Testis (tissue), 3 donors: Measurements from ENCODE around the gene ERCC3. TPM values are rescaled to one million over a fixed set of nuclear protein-coding genes. Genes with fewer than 3 reads are reported as not detected.
A peak's percentile ranks its signal among the peaks of the same experiment; 100 is the strongest.

Experiments
- DNase-seq: peaks from one replicate; pipeline ENCODE4 v3.0.0-alpha.2; 2019
- H3K27ac ChIP-seq, 2 donors: fragments of 200-600 bp; sonication (generic); one replicate each; pipeline ENCODE4 v1.5.1; 2019
- H3K27me3 ChIP-seq: fragments of 200-600 bp; sonication (generic); one replicate; pipeline ENCODE4 v1.5.1; 2019
- H3K36me3 ChIP-seq: fragments of 200-600 bp; sonication (generic); one replicate; pipeline ENCODE4 v1.5.1; 2017; ENCODE audit warnings: low read depth; ENCODE audit errors: missing control alignments
- H3K4me1 ChIP-seq: fragments of 200-600 bp; sonication (generic); one replicate; pipeline ENCODE4 v1.5.1; 2019
- H3K4me3 ChIP-seq, 2 donors: fragments of 200-600 bp; sonication (generic); one replicate each; pipeline ENCODE4 v1.5.1; 2017 to 2019
- H3K9me3 ChIP-seq: fragments of 200-600 bp; sonication (generic); one replicate; pipeline ENCODE4 v1.5.1; 2017
- CTCF ChIP-seq, 3 experiments: fragments of 450-650 bp in 2 of 3; fragments of 200-600 bp in 1 of 3; sonication (generic) in 1 of 3; IDR thresholded peaks; one replicate each; pipeline ENCODE4 v1.5.1; 2016 to 2019; ENCODE audit warnings: antibody characterized with exemption in 3 of 3, mild to moderate bottlenecking in 2 of 3, moderate library complexity in 1 of 3
- POLR2A ChIP-seq: fragments of 450-650 bp; IDR thresholded peaks from one replicate; pipeline ENCODE4 v1.6.1; 2017; ENCODE audit warnings: antibody characterized with exemption, mild to moderate bottlenecking, moderate library complexity
- WGBS, 2 donors: methylation state at CpG; one replicate each; pipeline ENCODE4 v1.1.5; 2018; 5-methylcytosine and 5-hydroxymethylcytosine counted together
- intact Hi-C: fragments of 100-400 bp; cut with DNase I; formaldehyde crosslinking; loops from one replicate; pipeline ENCODE4 v1.15.1; 2023; ENCODE audit warnings: low total_unique reads
- polyA plus RNA-seq: library from polyadenylated mRNA; stranded (reverse); fragments of 350-450 nt; fragmentation: Illumina TruSeq; extraction: RNeasy Lipid Tissue Mini Kit (QIAGEN cat#74804); gene quantifications from one replicate; pipeline ENCODE4 v1.2.3, GENCODE V29; 2014; ENCODE audit warnings: low read depth, low replicate concordance; ENCODE audit not compliant: insufficient read depth
- total RNA-seq, 2 donors: library from RNA; depleted of rRNA; stranded (reverse); fragments of >200 nt; gene quantifications; one replicate each; pipeline ENCODE4 v1.2.3, GENCODE V29; 2016

The ERCC3 gene
- total and polyA plus RNA-seq, 3 donors from 2014 or later: 78.2 to 87.5 (median 81.2) TPM

DNA sequence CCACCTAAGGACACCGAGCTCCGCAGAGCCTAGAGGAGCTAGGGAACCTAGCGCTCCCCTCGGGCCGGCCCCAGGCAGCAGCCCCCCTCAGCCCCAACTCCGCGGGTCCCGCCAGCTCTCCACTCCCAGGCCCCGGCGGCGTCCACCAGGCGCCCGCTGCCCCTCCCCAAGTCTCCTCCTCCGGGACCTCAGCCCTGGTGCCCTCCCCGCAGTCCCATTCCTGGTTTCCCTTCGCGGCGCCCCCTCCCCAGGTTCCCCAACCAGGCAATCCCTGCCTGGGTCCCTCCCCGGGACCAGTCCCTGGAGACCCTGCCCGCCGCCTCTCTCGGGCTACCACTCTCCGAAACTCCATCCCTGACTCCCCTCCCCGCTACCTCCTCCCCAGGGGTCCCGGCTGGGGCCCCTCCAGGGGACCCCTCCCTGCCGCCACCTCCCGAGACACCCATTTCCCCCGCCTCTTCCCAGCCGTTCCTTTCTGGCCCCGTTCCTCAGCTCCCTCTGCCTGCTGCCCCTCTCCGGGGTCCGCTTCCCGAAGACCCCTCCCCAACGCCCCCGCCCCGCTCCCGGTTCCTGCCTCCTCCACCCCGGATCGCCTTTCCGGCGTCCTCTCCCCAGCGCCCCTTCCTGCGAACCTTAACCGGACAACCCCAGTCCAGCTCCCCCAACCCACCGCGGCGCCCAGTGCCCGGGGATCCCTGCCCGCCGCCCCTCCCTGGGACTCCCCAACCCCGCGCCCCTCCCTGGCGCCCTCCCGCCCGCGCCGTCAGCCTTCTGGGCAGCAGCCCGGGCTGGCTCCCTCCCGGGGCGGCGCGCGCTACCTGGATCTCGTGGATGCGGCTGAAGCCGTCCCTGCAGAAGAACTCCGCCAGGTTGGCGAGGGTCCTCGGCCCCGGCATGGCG is 74.5 kb downstream of the ERCC3 start:
- Histone ChIP-seq H3K9me3 (no peaks in the 10 kb centered on the region), H3K27me3 (no peaks in the 10 kb centered on the region), H3K4me1 (peaks cover 4% of the 10 kb centered on the region), H3K27ac (no peak overlapping the region), H3K36me3 (no peaks in the 10 kb centered on the region), H3K4me3 (peak overlapping the region; percentile 39 to 65)
- DNase-seq: no peak
- WGBS, 2 donors: 1% methylated on average over 36 to 62 of the region's 71 CpGs
- TF ChIP-seq POLR2A: no peak
- TF ChIP-seq CTCF (IDR thresholded peaks at IDR 0.05): no peak
- intact Hi-C loops: no loop called here

DNA sequence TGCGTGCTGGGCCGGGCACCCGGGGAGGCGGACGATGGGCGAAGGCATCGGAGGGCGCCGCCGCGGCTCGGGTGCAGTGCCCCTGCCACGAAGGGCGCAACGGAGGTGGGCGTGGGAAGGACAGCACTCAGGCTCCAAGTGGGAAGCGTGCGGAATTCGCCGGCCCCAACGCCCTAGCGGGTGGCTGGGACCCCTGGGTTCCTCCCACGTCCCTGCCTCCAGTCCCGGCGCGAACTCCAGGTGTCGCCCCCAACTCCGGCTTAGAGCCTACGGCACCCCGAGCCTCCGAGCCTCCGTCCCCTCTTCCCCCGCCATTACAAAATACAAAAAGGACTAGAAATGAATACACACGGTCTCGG is 75.2 kb downstream of the ERCC3 start:
- intact Hi-C loops: no loop called here
- Histone ChIP-seq H3K4me3 (peak overlapping the region; percentile 39 to 65), H3K4me1 (peaks cover 4% of the 10 kb centered on the region), H3K27ac (no peak overlapping the region), H3K9me3 (no peaks in the 10 kb centered on the region), H3K27me3 (no peaks in the 10 kb centered on the region), H3K36me3 (no peaks in the 10 kb centered on the region)
- WGBS, 2 donors: 5 to 8% methylated on average over 16 to 35 of the region's 35 CpGs
- no peak for DNase-seq
- TF ChIP-seq CTCF (IDR thresholded peaks at IDR 0.05) (no peak), POLR2A (no peak)

GRCh38 chr2:127217470-127218325 is 76.2 kb downstream of the ERCC3 start:
- no peaks in the 10 kb centered on the region for H3K27me3 ChIP-seq
- DNase-seq: no peak
- no peaks in the 10 kb centered on the region for H3K36me3 ChIP-seq
- H3K27ac ChIP-seq: no peak overlapping the region
- no peak overlapping the region for H3K4me3 ChIP-seq
- WGBS, 2 donors: 65 to 75% methylated on average over 13 to 14 of the region's 14 CpGs
- no peaks in the 10 kb centered on the region for H3K9me3 ChIP-seq
- peaks cover 4% of the 10 kb centered on the region for H3K4me1 ChIP-seq
- intact Hi-C loops: no loop called here
- TF ChIP-seq CTCF (IDR thresholded peaks at IDR 0.05) (no peak), POLR2A (no peak)

- intact Hi-C loops: no loop called here
- Histone ChIP-seq H3K27ac (no peak overlapping the region), H3K9me3 (no peaks in the 10 kb centered on the region), H3K4me3 (no peak overlapping the region), H3K36me3 (no peaks in the 10 kb centered on the region), H3K27me3 (no peaks in the 10 kb centered on the region), H3K4me1 (peaks cover 4% of the 10 kb centered on the region)
- WGBS, 2 donors: 96 to 98% methylated on average over 1 of the region's 1 CpG
- no peak for DNase-seq
- no peak for TF ChIP-seq POLR2A
- no peak for TF ChIP-seq CTCF (IDR thresholded peaks at IDR 0.05)
These were observed 77.4 kb downstream of the ERCC3 start for GRCh38 chr2:127216593-127216992.
